A673 (cell line): ENCODE measurements around the gene SLC11A1.

Experiments used
- CTCF ChIP-seq: fragments of 300-800, 200-600 bp; sonication (generic); conservative IDR thresholded peaks from 2 replicates; pipeline ENCODE4 v1.5.1; 2017; ENCODE audit warnings: low read depth, mild to moderate bottlenecking, antibody characterized with exemption, low read length, moderate library complexity, mixed read lengths
- EZH2 ChIP-seq: fragments of 200-600 bp; sonication (generic); IDR thresholded peaks from 2 replicates; pipeline ENCODE4 v1.6.1; 2017; ENCODE audit warnings: borderline replicate concordance, low read depth, mild to moderate bottlenecking, mixed read lengths, antibody characterized with exemption, low read length; ENCODE audit not compliant: poor library complexity, severe bottlenecking

GRCh38 chr2:218366621-218367414, 15.3 kb upstream of the SLC11A1 start:
- TF ChIP-seq EZH2 = no peak
- TF ChIP-seq CTCF = no peak
